Liver (tissue), 9 donors: ENCODE measurements around the gene NDUFA7. TPM values are rescaled to one million over a fixed set of nuclear protein-coding genes. Genes with fewer than 3 reads are reported as not detected.
"Not testable (repeated sequence)": the region's sequence is repeated elsewhere in the genome, so short reads cannot be mapped to it uniquely, and the experiment has no call there.

Source experiments
- DNase-seq: peaks from one replicate; pipeline ENCODE4 v3.0.0-alpha.2; 2017; ENCODE audit warnings: low spot score
- H3K27ac ChIP-seq, 2 donors: one replicate each; pipeline ENCODE4 v1.7.0; 2013; ENCODE audit warnings: inconsistent platforms in 2 of 2, low read length in 2 of 2, control low read depth in 1 of 2, low read depth in 1 of 2, mild to moderate bottlenecking in 1 of 2
- H3K27me3 ChIP-seq, 4 donors: one replicate each; pipeline versions ENCODE4 v1.6.1 to v1.7.0; 2013; ENCODE audit warnings: low read length in 3 of 4, inconsistent platforms in 1 of 4, mild to moderate bottlenecking in 1 of 4, moderate library complexity in 1 of 4; ENCODE audit not compliant: control insufficient read depth in 4 of 4, insufficient read depth in 4 of 4
- H3K36me3 ChIP-seq, 4 donors: one replicate each; pipeline versions ENCODE4 v1.6.1 to v1.7.0; 2013; ENCODE audit warnings: low read length in 3 of 4, mild to moderate bottlenecking in 3 of 4, low read depth in 1 of 4, moderate library complexity in 1 of 4; ENCODE audit not compliant: control insufficient read depth in 4 of 4, insufficient read depth in 3 of 4
- H3K4me1 ChIP-seq, 4 donors: one replicate each; pipeline versions ENCODE4 v1.6.1 to v1.7.0; 2013; ENCODE audit warnings: low read length in 3 of 4, mild to moderate bottlenecking in 3 of 4, moderate library complexity in 1 of 4; ENCODE audit not compliant: control insufficient read depth in 4 of 4, insufficient read depth in 4 of 4
- H3K4me3 ChIP-seq, 3 donors: one replicate each; pipeline versions ENCODE4 v1.6.1 to v1.7.0; 2013; ENCODE audit warnings: low read length in 3 of 3, control low read depth in 1 of 3, low read depth in 1 of 3, mild to moderate bottlenecking in 1 of 3
- H3K9ac ChIP-seq, 2 donors: one replicate each; pipeline ENCODE4 v1.7.0; 2013; ENCODE audit warnings: low read length in 2 of 2, mild to moderate bottlenecking in 2 of 2, moderate library complexity in 2 of 2, control low read depth in 1 of 2, low read depth in 1 of 2
- H3K9me3 ChIP-seq, 4 donors: one replicate each; pipeline versions ENCODE4 v1.6.1 to v1.7.0; 2013; ENCODE audit warnings: low read length in 3 of 4; ENCODE audit not compliant: control insufficient read depth in 4 of 4
- EGR1 ChIP-seq, 2 donors: IDR thresholded peaks; 2 replicates each; pipeline ENCODE4 v1.6.1; 2016 to 2018; ENCODE audit warnings: antibody characterized with exemption in 2 of 2, low read depth in 2 of 2
- FOXA1 ChIP-seq: IDR thresholded peaks from 2 replicates; pipeline ENCODE4 v1.6.1; 2016; ENCODE audit warnings: antibody characterized with exemption
- FOXA2 ChIP-seq: IDR thresholded peaks from 2 replicates; pipeline ENCODE4 v1.6.1; 2016; ENCODE audit warnings: antibody characterized with exemption
- GABPA ChIP-seq, 2 donors: IDR thresholded peaks in 1 of 2; conservative IDR thresholded peaks in 1 of 2; 2 replicates each; pipeline ENCODE4 v1.6.1; 2016; ENCODE audit warnings: antibody characterized with exemption in 2 of 2, mild to moderate bottlenecking in 1 of 2, moderate library complexity in 1 of 2
- HNF4A ChIP-seq, 2 donors: conservative IDR thresholded peaks; 2 replicates each; pipeline ENCODE4 v1.6.1; 2016; ENCODE audit warnings: antibody characterized with exemption in 2 of 2, mild to moderate bottlenecking in 2 of 2
- HNF4G ChIP-seq: IDR thresholded peaks from 2 replicates; pipeline ENCODE4 v1.6.1; 2016; ENCODE audit warnings: antibody characterized with exemption
- JUND ChIP-seq, 2 donors: IDR thresholded peaks; 2 replicates each; pipeline ENCODE4 v1.6.1; 2016; ENCODE audit warnings: antibody characterized with exemption in 2 of 2
- NR2F2 ChIP-seq: IDR thresholded peaks from 2 replicates; pipeline ENCODE4 v1.6.1; 2016; ENCODE audit warnings: antibody characterized with exemption
- RAD21 ChIP-seq, 2 donors: IDR thresholded peaks; 2 replicates each; pipeline ENCODE4 v1.6.1; 2016; ENCODE audit warnings: antibody characterized with exemption in 2 of 2, mild to moderate bottlenecking in 2 of 2
- RXRA ChIP-seq, 2 donors: IDR thresholded peaks; 2 replicates each; pipeline ENCODE4 v1.6.1; 2017 to 2018; ENCODE audit warnings: antibody characterized with exemption in 2 of 2, mild to moderate bottlenecking in 1 of 2
- SP1 ChIP-seq: IDR thresholded peaks from 2 replicates; pipeline ENCODE4 v1.6.1; 2018; ENCODE audit warnings: antibody characterized with exemption, mild to moderate bottlenecking
- TAF1 ChIP-seq: conservative IDR thresholded peaks from 2 replicates; pipeline ENCODE4 v1.6.1; 2016; ENCODE audit warnings: antibody characterized with exemption, mild to moderate bottlenecking
- YY1 ChIP-seq: IDR thresholded peaks from 2 replicates; pipeline ENCODE4 v1.6.1; 2016; ENCODE audit warnings: antibody characterized with exemption, mild to moderate bottlenecking
- WGBS: extraction: QIAGEN DNeasy Blood & Tissue Kit; methylation state at CpG from one replicate; pipeline ENCODE4 v1.1.7; 2013; 5-methylcytosine and 5-hydroxymethylcytosine counted together
- polyA plus RNA-seq, 2 donors: library from polyadenylated mRNA; stranded (reverse) in 1 of 2; unstranded in 1 of 2; fragments of 200-250 nt in 1 of 2; fragments of >200 nt in 1 of 2; fragmentation: Nextera tagmentation in 1 of 2; extraction: Ambion mirVana in 1 of 2; gene quantifications; one replicate each; pipeline versions ENCODE4 v1.2.1 to v1.2.3, GENCODE V29; 2013 to 2015
- total RNA-seq, 2 donors: library from RNA; depleted of rRNA; stranded (reverse); fragments of >200 nt; gene quantifications; one replicate each; pipeline ENCODE4 v1.2.3, GENCODE V29; 2014
- TF ChIP-seq, protein P1 (sequence below): IDR thresholded peaks from 2 replicates; pipeline ENCODE4 v1.6.1; 2016; ENCODE audit warnings: antibody characterized with exemption
- TF ChIP-seq, protein P2 (sequence below): fragments of 150-350 bp; IDR thresholded peaks from 2 replicates; pipeline ENCODE4 v1.5.1; 2017; ENCODE audit warnings: improper control_type of control experiment, low read depth, low read length; ENCODE audit not compliant: missing input control
- TF ChIP-seq, protein P3 (sequence below): IDR thresholded peaks from 2 replicates; pipeline ENCODE4 v1.6.1; 2016; ENCODE audit warnings: antibody characterized with exemption
- TF ChIP-seq, protein P4 (sequence below): IDR thresholded peaks from 2 replicates; pipeline ENCODE4 v1.6.1; 2016; ENCODE audit warnings: antibody characterized with exemption, mild to moderate bottlenecking
- TF ChIP-seq, protein P5 (sequence below): IDR thresholded peaks from 2 replicates; pipeline ENCODE4 v1.6.1; 2016; ENCODE audit warnings: antibody characterized with exemption
- donor health status: healthy.
- donor health status: healthy.
- donor health status: healthy.
- donor health status: healthy.
- donor health status: healthy.

NDUFA7 gene
- total and polyA plus RNA-seq, 4 donors: 19.6 to 101 (median 55.7) TPM

DNA sequence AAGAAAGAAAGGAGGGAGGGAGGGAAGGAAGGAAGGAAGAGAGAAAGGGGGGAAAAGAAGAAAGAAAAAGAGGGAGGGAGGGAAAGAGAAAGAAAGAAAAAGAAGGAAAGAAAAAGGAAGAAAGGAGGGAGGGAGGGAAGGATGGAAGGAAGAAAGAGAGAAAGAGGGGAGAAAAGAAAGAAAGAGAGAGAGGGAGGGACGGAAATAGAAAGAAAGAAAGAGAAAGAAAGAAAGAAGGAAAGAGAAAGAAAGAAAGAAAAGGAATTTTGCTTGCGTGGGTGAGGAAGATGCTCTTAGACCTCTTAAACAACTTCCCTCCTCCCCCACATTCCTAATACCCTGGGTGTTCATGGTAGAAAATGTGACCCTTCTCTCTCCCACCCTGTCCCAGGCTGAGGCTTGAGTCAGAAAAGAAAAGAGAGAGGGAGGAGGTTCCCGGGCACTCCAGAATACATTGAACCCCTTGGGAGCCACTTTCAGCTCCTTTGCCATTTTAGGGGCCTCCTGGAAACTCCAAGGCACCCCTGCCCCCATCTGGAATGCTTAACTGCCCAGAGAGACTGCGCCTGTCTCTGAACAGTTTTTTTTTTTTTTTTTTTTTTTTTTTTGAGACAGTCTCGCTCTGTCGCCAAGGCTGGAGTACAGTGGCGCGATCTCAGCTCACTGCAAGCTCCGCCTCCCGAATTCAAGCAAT, 31.1 kb upstream of the NDUFA7 start:
- WGBS: 71% methylated on average over 10 of the region's 10 CpGs
- Histone ChIP-seq H3K36me3 (no peaks in the 10 kb centered on the region), H3K9ac (no peak overlapping the region)

DNA sequence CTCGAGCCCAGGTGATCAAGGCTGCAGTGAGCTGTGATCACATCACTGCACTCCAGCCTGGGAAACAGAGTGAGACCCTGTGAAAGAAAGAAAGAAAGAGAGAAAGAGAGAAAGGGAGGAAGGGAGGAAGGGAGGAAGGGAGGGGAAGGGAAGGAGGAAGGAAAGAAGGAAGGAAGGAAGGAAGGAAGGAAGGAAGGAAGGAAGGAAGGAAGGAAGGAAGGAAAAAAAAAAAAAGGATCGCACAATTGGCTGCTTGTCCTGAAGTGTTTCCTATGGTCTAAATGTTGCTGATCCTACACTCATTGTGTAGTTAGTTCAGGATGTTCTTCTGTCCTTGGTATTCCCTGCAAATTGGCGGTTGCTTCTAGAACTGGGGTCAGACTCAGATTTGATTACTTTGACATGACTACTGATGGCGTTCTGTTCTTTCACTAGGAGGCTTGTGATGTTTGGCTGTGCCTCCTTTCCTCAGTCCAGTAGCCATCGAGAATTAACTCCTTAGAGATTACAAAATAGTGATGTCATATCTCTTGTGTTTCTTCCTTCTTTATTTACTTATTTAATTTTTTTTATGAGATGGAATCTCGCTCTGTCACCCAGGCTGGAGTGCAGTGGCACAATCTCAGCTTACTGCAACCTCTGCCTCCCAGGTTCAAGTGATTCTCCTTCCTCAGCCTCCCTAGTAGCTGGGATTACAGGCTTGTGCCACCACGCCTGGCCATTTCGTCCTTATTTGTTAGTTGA, 28.6 kb upstream of the NDUFA7 start:
- H3K27me3 ChIP-seq, H3K36me3 ChIP-seq, H3K4me1 ChIP-seq, H3K9ac ChIP-seq, H3K9me3 ChIP-seq, H3K27ac ChIP-seq, H3K4me3 ChIP-seq, DNase-seq: not testable (repeated sequence)
- WGBS: 79% methylated on average over 8 of the region's 8 CpGs

More for the DNA sequence above, 31.1 kb upstream of the NDUFA7 start:
- TF ChIP-seq YY1: no peak
- TF ChIP-seq SP1: no peak
- no peak for TF ChIP-seq GABPA (IDR thresholded peaks at IDR 0.05 in 1 of 2, conservative IDR thresholded peaks at IDR 0.05 in 1 of 2)
- TF ChIP-seq EGR1 (IDR thresholded peaks at IDR 0.05; ENCODE audit: low read depth in 2 of 2): no peak
- TF ChIP-seq FOXA2: no peak
- no peak for TF ChIP-seq JUND (IDR thresholded peaks at IDR 0.05)
- TF ChIP-seq, protein P1, sequence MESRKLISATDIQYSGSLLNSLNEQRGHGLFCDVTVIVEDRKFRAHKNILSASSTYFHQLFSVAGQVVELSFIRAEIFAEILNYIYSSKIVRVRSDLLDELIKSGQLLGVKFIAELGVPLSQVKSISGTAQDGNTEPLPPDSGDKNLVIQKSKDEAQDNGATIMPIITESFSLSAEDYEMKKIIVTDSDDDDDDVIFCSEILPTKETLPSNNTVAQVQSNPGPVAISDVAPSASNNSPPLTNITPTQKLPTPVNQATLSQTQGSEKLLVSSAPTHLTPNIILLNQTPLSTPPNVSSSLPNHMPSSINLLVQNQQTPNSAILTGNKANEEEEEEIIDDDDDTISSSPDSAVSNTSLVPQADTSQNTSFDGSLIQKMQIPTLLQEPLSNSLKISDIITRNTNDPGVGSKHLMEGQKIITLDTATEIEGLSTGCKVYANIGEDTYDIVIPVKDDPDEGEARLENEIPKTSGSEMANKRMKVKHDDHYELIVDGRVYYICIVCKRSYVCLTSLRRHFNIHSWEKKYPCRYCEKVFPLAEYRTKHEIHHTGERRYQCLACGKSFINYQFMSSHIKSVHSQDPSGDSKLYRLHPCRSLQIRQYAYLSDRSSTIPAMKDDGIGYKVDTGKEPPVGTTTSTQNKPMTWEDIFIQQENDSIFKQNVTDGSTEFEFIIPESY: no peak
- no peak for TF ChIP-seq HNF4G
- TF ChIP-seq NR2F2: no peak
- TF ChIP-seq HNF4A (conservative IDR thresholded peaks at IDR 0.05): no peak
- no peak for TF ChIP-seq TAF1
- no peak for TF ChIP-seq FOXA1
- TF ChIP-seq, protein P2, sequence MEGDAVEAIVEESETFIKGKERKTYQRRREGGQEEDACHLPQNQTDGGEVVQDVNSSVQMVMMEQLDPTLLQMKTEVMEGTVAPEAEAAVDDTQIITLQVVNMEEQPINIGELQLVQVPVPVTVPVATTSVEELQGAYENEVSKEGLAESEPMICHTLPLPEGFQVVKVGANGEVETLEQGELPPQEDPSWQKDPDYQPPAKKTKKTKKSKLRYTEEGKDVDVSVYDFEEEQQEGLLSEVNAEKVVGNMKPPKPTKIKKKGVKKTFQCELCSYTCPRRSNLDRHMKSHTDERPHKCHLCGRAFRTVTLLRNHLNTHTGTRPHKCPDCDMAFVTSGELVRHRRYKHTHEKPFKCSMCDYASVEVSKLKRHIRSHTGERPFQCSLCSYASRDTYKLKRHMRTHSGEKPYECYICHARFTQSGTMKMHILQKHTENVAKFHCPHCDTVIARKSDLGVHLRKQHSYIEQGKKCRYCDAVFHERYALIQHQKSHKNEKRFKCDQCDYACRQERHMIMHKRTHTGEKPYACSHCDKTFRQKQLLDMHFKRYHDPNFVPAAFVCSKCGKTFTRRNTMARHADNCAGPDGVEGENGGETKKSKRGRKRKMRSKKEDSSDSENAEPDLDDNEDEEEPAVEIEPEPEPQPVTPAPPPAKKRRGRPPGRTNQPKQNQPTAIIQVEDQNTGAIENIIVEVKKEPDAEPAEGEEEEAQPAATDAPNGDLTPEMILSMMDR: no peak
- TF ChIP-seq, protein P3, sequence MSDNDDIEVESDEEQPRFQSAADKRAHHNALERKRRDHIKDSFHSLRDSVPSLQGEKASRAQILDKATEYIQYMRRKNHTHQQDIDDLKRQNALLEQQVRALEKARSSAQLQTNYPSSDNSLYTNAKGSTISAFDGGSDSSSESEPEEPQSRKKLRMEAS: no peak
- TF ChIP-seq RXRA (IDR thresholded peaks at IDR 0.05): no peak
- TF ChIP-seq, protein P4, sequence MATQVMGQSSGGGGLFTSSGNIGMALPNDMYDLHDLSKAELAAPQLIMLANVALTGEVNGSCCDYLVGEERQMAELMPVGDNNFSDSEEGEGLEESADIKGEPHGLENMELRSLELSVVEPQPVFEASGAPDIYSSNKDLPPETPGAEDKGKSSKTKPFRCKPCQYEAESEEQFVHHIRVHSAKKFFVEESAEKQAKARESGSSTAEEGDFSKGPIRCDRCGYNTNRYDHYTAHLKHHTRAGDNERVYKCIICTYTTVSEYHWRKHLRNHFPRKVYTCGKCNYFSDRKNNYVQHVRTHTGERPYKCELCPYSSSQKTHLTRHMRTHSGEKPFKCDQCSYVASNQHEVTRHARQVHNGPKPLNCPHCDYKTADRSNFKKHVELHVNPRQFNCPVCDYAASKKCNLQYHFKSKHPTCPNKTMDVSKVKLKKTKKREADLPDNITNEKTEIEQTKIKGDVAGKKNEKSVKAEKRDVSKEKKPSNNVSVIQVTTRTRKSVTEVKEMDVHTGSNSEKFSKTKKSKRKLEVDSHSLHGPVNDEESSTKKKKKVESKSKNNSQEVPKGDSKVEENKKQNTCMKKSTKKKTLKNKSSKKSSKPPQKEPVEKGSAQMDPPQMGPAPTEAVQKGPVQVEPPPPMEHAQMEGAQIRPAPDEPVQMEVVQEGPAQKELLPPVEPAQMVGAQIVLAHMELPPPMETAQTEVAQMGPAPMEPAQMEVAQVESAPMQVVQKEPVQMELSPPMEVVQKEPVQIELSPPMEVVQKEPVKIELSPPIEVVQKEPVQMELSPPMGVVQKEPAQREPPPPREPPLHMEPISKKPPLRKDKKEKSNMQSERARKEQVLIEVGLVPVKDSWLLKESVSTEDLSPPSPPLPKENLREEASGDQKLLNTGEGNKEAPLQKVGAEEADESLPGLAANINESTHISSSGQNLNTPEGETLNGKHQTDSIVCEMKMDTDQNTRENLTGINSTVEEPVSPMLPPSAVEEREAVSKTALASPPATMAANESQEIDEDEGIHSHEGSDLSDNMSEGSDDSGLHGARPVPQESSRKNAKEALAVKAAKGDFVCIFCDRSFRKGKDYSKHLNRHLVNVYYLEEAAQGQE: no peak
- TF ChIP-seq RAD21 (IDR thresholded peaks at IDR 0.05): no peak
- TF ChIP-seq, protein P5, sequence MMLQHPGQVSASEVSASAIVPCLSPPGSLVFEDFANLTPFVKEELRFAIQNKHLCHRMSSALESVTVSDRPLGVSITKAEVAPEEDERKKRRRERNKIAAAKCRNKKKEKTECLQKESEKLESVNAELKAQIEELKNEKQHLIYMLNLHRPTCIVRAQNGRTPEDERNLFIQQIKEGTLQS: no peak
- no peaks in the 10 kb centered on the region for H3K27me3 ChIP-seq
- DNase-seq: no peak
- peaks cover 2 to 29% (median 7%) of the 10 kb centered on the region in 4 donors for H3K4me1 ChIP-seq
- H3K4me3 ChIP-seq: no peak overlapping the region
- H3K9me3 ChIP-seq: no peaks in the 10 kb centered on the region
- no peak overlapping the region for H3K27ac ChIP-seq
